Neuron (in vitro differentiated cells): ENCODE results near the gene CDC6.

Experiments
- H2AFZ ChIP-seq: one replicate; pipeline ENCODE4 v1.6.1; 2013; ENCODE audit warnings: low read depth, mild to moderate bottlenecking, inconsistent platforms, low read length, moderate library complexity
- H3K27me3 ChIP-seq: one replicate; pipeline ENCODE4 v1.6.1; 2013; ENCODE audit warnings: low read length; ENCODE audit not compliant: insufficient read depth
- H3K36me3 ChIP-seq: one replicate; pipeline ENCODE4 v1.6.1; 2013; ENCODE audit warnings: low read length; ENCODE audit not compliant: insufficient read depth
- H3K4me1 ChIP-seq: one replicate; pipeline ENCODE4 v1.6.1; 2013; ENCODE audit warnings: low read length; ENCODE audit not compliant: insufficient read depth
- H3K4me3 ChIP-seq: 2 replicates; pipeline ENCODE4 v1.5.1; 2013; ENCODE audit warnings: mild to moderate bottlenecking, low read length, moderate library complexity
- H3K9me3 ChIP-seq: one replicate; pipeline ENCODE4 v1.6.1; 2013; ENCODE audit warnings: low read length

Gene CDC6

GRCh38 chr17:40347319-40348135 is 59.8 kb downstream of the CDC6 start:
- Histone ChIP-seq H3K9me3 (no peaks in the 10 kb centered on the region), H3K4me1 (peaks cover 91% of the 10 kb centered on the region), H3K27me3 (no peaks in the 10 kb centered on the region), H3K4me3 (no peak overlapping the region), H2AFZ (no peak overlapping the region), H3K36me3 (peaks cover 6% of the 10 kb centered on the region)

DNA sequence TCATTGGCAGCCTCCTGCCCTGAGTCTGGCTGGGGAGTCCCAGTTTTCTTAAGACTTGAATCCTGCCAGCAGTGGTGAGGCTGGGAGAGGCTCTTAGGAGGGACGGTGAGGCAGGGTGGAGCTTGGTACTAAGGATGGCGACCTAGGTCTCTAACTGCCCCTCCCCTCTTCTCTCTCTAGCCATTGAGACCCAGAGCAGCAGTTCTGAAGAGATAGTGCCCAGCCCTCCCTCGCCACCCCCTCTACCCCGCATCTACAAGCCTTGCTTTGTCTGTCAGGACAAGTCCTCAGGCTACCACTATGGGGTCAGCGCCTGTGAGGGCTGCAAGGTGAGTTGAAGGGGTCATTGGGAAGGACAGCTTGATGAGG is 60.4 kb downstream of the CDC6 start:
- no peak overlapping the region for H2AFZ ChIP-seq
- no peaks in the 10 kb centered on the region for H3K27me3 ChIP-seq
- peaks cover 7% of the 10 kb centered on the region for H3K36me3 ChIP-seq
- H3K4me3 ChIP-seq, result no peak overlapping the region
- H3K4me1 ChIP-seq, result peaks cover 85% of the 10 kb centered on the region
- H3K9me3 ChIP-seq, result no peaks in the 10 kb centered on the region

- peaks cover 7% of the 10 kb centered on the region for H3K36me3 ChIP-seq
- H3K4me3 ChIP-seq, result no peak overlapping the region
- H3K4me1 ChIP-seq, result peaks cover 79% of the 10 kb centered on the region
- no peaks in the 10 kb centered on the region for H3K9me3 ChIP-seq
- no peak overlapping the region for H2AFZ ChIP-seq
- H3K27me3 ChIP-seq, result no peaks in the 10 kb centered on the region
These were observed 61.1 kb downstream of the CDC6 start for GRCh38 chr17:40348562-40349476.

- no peaks in the 10 kb centered on the region for H3K27me3 ChIP-seq
- H3K4me1 ChIP-seq, result peaks cover 78% of the 10 kb centered on the region
- H3K9me3 ChIP-seq, result no peaks in the 10 kb centered on the region
- H3K4me3 ChIP-seq, result no peak overlapping the region
- H3K36me3 ChIP-seq, result peaks cover 7% of the 10 kb centered on the region
- H2AFZ ChIP-seq, result no peak overlapping the region
These were observed 61.8 kb downstream of the CDC6 start for GRCh38 chr17:40349477-40349894.

GRCh38 chr17:40349895-40350688 is 62.4 kb downstream of the CDC6 start:
- peaks cover 72% of the 10 kb centered on the region for H3K4me1 ChIP-seq

GRCh38 chr17:40350689-40351358 is 63.1 kb downstream of the CDC6 start:
- Histone ChIP-seq H2AFZ (no peak overlapping the region), H3K4me3 (peak overlapping the region; percentile 22), H3K36me3 (peaks cover 7% of the 10 kb centered on the region), H3K4me1 (peaks cover 66% of the 10 kb centered on the region), H3K9me3 (no peaks in the 10 kb centered on the region), H3K27me3 (no peaks in the 10 kb centered on the region)

More at GRCh38 chr17:40349895-40350688, 62.4 kb downstream of the CDC6 start:
- Histone ChIP-seq H3K4me3 (no peak overlapping the region), H2AFZ (no peak overlapping the region), H3K27me3 (no peaks in the 10 kb centered on the region), H3K36me3 (peaks cover 7% of the 10 kb centered on the region), H3K9me3 (no peaks in the 10 kb centered on the region)

DNA sequence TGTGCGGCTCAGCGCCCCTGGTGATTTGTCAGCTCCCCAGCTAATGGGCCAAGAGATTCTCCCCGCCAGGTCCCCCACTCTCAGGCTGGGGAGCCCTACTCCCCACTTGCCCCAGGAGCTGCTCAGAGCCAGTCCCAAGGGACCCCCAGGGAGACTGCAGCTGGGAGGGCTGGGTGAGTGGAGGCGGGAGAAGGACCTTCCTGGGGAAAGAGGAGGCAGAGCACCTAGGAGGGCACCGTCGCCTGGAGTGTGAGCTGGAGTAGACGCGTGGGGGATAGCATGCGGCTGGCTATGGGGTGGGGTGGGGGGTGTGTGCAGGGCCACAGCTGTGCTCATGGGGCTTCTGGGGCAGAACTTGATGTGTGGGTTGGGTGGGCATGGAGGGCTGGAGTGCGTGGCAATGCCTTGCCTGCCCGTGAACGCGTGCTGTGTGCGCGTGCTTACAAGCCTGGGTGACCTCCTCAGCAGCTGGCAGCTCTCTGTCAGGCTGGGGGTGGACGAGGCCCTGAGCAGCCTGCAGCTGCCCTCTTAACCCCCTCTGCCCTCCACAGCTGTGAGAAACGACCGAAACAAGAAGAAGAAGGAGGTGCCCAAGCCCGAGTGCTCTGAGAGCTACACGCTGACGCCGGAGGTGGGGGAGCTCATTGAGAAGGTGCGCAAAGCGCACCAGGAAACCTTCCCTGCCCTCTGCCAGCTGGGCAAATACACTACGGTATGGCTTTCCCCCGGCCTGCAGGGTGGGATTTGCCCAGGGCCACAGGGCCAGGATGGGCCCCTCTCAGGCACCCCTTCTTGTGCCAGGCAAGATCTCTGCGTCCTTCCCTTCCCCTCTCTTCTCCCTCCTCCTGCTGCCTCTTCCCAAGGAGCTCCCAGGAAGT is 63.9 kb downstream of the CDC6 start:
- Histone ChIP-seq H3K4me3 (no peak overlapping the region), H3K4me1 (peaks cover 58% of the 10 kb centered on the region), H3K9me3 (no peaks in the 10 kb centered on the region), H2AFZ (no peak overlapping the region), H3K27me3 (no peaks in the 10 kb centered on the region), H3K36me3 (peaks cover 7% of the 10 kb centered on the region)

DNA sequence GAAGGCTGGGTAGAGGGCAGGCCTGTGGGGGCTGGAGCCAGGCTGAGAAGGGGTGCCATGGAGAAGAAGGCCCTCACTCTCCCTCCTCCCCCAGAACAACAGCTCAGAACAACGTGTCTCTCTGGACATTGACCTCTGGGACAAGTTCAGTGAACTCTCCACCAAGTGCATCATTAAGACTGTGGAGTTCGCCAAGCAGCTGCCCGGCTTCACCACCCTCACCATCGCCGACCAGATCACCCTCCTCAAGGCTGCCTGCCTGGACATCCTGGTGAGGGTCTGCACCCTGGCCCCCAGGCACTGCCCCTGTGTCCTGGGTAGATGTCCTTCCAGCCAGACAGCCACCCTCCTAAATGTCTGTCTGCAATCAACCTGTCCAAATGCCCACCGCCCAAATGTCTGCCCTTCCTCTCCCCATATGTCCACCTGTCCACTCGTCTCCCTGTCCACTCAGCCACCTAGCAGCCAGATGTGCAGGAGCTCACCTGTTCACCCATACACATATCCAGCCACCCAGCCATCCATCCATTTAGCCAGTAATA is 64.6 kb downstream of the CDC6 start:
- Histone ChIP-seq H2AFZ (no peak overlapping the region), H3K4me3 (no peak overlapping the region), H3K9me3 (no peaks in the 10 kb centered on the region), H3K27me3 (no peaks in the 10 kb centered on the region), H3K4me1 (peaks cover 51% of the 10 kb centered on the region), H3K36me3 (peaks cover 7% of the 10 kb centered on the region)

DNA sequence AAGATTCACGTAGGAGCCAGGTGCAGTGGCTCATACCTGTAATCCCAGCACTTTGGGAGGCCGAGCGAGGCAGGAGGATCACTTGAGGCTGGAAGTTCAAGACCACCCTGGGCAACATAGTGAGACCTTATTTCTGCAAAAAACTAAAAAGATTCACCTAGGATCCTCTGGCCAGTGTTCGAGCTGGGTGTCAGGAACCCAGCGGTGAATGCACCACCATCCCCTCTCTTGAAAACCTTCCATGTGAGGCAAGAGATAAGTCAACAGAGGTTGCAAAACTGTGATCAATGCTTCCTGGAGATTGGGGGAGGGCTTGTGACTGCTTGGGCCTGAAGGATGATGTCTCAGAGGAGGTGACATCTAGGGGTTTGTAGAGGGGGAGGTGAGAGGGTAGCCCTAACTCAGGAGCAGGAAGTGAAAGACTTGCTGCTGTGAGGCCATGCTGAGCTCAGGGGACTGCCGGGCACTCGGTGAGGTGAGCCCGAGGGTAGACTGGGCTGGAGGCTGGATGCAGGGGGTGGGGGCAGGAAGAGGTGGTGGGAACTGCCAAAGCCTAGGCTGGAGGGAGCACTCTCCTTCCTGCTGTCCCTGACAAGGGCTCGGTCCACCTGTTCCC is 65.2 kb downstream of the CDC6 start:
- H3K36me3 ChIP-seq, result peaks cover 7% of the 10 kb centered on the region
- H3K4me1 ChIP-seq, result peaks cover 45% of the 10 kb centered on the region
- no peaks in the 10 kb centered on the region for H3K27me3 ChIP-seq
- no peaks in the 10 kb centered on the region for H3K9me3 ChIP-seq
- no peak overlapping the region for H2AFZ ChIP-seq
- H3K4me3 ChIP-seq, result no peak overlapping the region
